SU-DHL-6 (cell line): ENCODE results near the gene ZNF514.

Experiments used
- H2AFZ ChIP-seq: fragments of 200-600 bp; sonication (generic); 2 replicates; pipeline ENCODE4 v1.6.1; 2014; ENCODE audit warnings: low read depth, mild to moderate bottlenecking, moderate library complexity, mixed read lengths, antibody characterized with exemption, low read length; ENCODE audit not compliant: severe bottlenecking
- H3F3A ChIP-seq: fragments of 200-600 bp; shearing (Covaris generic); 2 replicates; pipeline ENCODE4 v1.6.0; 2016; ENCODE audit warnings: antibody characterized with exemption, mild to moderate bottlenecking; ENCODE audit not compliant: insufficient read depth
- H3K27ac ChIP-seq: fragments of 200-600 bp; sonication (generic); 2 replicates; pipeline ENCODE4 v1.5.1; 2016; ENCODE audit warnings: low read depth, mild to moderate bottlenecking, low read length, moderate library complexity, mixed read lengths
- H3K27me3 ChIP-seq: fragments of 200-600 bp; sonication (generic), shearing (Covaris generic); 2 replicates; pipeline ENCODE4 v1.6.0; 2014; ENCODE audit warnings: mild to moderate bottlenecking, low read length
- H3K36me3 ChIP-seq: fragments of 200-600 bp; sonication (generic); 2 replicates; pipeline ENCODE4 v1.6.1; 2014; ENCODE audit warnings: mild to moderate bottlenecking, low read length, mixed read lengths
- H3K4me2 ChIP-seq: fragments of 300-600, 200-600 bp; shearing (Covaris generic), sonication (generic); 2 replicates; pipeline ENCODE4 v1.6.0; 2014; ENCODE audit warnings: low read length, low read depth, mild to moderate bottlenecking; ENCODE audit not compliant: poor library complexity, severe bottlenecking
- H3K4me3 ChIP-seq: fragments of 200-600 bp; sonication (generic); 2 replicates; pipeline ENCODE4 v1.5.1; 2014; ENCODE audit warnings: antibody characterized with exemption, low read length, mild to moderate bottlenecking, mixed read lengths; ENCODE audit not compliant: insufficient read depth, poor library complexity, severe bottlenecking
- H3K79me2 ChIP-seq: fragments of 200-600 bp; sonication (generic); 2 replicates; pipeline ENCODE4 v1.6.1; 2014; ENCODE audit warnings: mild to moderate bottlenecking, low read length, moderate library complexity; ENCODE audit not compliant: insufficient read depth
- H3K9ac ChIP-seq: fragments of 200-600 bp; sonication (generic); 2 replicates; pipeline ENCODE4 v1.7.0; 2014; ENCODE audit warnings: mild to moderate bottlenecking, low read length
- H3K9me2 ChIP-seq: fragments of 200-600 bp; sonication (generic); replicated peaks from 2 replicates; pipeline ENCODE4 v1.6.1; 2014; ENCODE audit warnings: low read length; ENCODE audit not compliant: insufficient read depth
- H3K9me3 ChIP-seq: fragments of 200-600 bp; sonication (generic); 2 replicates; pipeline ENCODE4 v1.6.1; 2014; ENCODE audit warnings: low read length, mixed read lengths; ENCODE audit not compliant: insufficient read depth
- H4K20me1 ChIP-seq: fragments of 200-600 bp; sonication (generic); 2 replicates; pipeline ENCODE4 v1.6.1; 2014; ENCODE audit warnings: low read depth, mild to moderate bottlenecking, antibody characterized with exemption, low read length, moderate library complexity, mixed read lengths
- EZH2phosphoT487 ChIP-seq: fragments of 200-600 bp; sonication (generic), shearing (Covaris generic); conservative IDR thresholded peaks from 2 replicates; pipeline ENCODE4 v1.6.1; 2018; ENCODE audit warnings: mild to moderate bottlenecking, antibody characterized with exemption, low read length, moderate library complexity, mixed read lengths
- TF ChIP-seq, protein P1 (sequence below): fragments of 200-600 bp; sonication (generic); IDR thresholded peaks from one replicate; pipeline ENCODE4 v1.5.1; 2017; ENCODE audit warnings: antibody characterized with exemption, mild to moderate bottlenecking, low read length, moderate library complexity; ENCODE audit not compliant: insufficient read depth, poor library complexity, severe bottlenecking

ZNF514 gene

DNA sequence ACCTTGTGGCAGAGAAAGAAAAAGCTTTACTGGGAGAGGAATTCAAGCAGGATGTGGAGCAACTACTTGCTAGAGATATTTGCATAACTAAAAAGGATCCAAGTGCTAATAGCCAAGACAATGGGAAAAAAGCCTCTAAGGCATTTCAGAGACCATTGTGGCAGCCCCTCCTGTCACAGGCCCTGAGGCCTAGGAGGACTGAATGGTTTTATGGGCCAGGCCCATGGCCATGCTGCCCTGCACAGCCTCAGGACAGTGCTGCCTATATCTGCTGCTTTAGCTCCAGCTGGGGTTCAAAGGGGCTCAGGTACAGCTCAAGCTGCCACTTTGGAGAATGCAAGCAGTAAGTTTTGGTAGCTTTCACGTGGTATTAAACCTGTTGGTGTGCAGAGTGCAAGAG is 20.9 kb downstream of the ZNF514 start:
- TF ChIP-seq EZH2phosphoT487: no peak
- TF ChIP-seq, protein P1, sequence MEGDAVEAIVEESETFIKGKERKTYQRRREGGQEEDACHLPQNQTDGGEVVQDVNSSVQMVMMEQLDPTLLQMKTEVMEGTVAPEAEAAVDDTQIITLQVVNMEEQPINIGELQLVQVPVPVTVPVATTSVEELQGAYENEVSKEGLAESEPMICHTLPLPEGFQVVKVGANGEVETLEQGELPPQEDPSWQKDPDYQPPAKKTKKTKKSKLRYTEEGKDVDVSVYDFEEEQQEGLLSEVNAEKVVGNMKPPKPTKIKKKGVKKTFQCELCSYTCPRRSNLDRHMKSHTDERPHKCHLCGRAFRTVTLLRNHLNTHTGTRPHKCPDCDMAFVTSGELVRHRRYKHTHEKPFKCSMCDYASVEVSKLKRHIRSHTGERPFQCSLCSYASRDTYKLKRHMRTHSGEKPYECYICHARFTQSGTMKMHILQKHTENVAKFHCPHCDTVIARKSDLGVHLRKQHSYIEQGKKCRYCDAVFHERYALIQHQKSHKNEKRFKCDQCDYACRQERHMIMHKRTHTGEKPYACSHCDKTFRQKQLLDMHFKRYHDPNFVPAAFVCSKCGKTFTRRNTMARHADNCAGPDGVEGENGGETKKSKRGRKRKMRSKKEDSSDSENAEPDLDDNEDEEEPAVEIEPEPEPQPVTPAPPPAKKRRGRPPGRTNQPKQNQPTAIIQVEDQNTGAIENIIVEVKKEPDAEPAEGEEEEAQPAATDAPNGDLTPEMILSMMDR: no peak
- H3K27ac ChIP-seq: no peak overlapping the region
- no peaks in the 10 kb centered on the region for H3K9me2 ChIP-seq
- H3K9me3 ChIP-seq: peaks cover 14% of the 10 kb centered on the region; the same call in 1 of the 2 replicates
- H3K4me2 ChIP-seq: no peak overlapping the region
- H2AFZ ChIP-seq: no peak overlapping the region
- no peaks in the 10 kb centered on the region for H3K79me2 ChIP-seq
- H3K36me3 ChIP-seq: no peaks in the 10 kb centered on the region
- H3K27me3 ChIP-seq: no peaks in the 10 kb centered on the region
- H3K4me3 ChIP-seq: no peak overlapping the region
- H4K20me1 ChIP-seq: no peaks in the 10 kb centered on the region
- no peak overlapping the region for H3K9ac ChIP-seq
- no peaks in the 10 kb centered on the region for H3F3A ChIP-seq

DNA sequence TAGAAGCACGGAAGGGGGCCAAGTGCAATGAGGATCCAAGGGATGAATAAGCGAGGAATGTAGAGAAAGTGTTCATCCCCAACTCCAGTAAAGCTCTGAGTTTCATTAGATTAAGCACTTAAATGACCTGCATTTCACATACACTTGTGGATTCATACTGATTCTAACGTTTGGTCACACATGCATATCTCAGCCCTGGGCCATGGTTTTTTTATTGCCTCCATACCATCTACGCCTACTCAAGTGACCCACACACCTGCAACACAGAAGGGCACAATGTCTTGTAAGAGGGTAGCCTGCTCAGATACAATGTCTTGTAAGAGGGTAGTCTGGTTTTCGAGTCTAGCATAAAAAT is 37.5 kb downstream of the ZNF514 start:
- Histone ChIP-seq H3K4me2 (peak overlapping the region; percentile 64), H3K9me2 (no peaks in the 10 kb centered on the region), H3K27ac (no peak overlapping the region), H3K27me3 (no peaks in the 10 kb centered on the region), H2AFZ (peak overlapping the region; percentile 76), H3K9me3 (no peaks in the 10 kb centered on the region), H3F3A (no peaks in the 10 kb centered on the region), H3K79me2 (peaks cover 39% of the 10 kb centered on the region), H3K36me3 (no peaks in the 10 kb centered on the region), H3K9ac (peak overlapping the region; percentile 86), H4K20me1 (no peaks in the 10 kb centered on the region), H3K4me3 (peak overlapping the region; percentile 70)
- no peak for TF ChIP-seq EZH2phosphoT487
- TF ChIP-seq, protein P1: no peak

DNA sequence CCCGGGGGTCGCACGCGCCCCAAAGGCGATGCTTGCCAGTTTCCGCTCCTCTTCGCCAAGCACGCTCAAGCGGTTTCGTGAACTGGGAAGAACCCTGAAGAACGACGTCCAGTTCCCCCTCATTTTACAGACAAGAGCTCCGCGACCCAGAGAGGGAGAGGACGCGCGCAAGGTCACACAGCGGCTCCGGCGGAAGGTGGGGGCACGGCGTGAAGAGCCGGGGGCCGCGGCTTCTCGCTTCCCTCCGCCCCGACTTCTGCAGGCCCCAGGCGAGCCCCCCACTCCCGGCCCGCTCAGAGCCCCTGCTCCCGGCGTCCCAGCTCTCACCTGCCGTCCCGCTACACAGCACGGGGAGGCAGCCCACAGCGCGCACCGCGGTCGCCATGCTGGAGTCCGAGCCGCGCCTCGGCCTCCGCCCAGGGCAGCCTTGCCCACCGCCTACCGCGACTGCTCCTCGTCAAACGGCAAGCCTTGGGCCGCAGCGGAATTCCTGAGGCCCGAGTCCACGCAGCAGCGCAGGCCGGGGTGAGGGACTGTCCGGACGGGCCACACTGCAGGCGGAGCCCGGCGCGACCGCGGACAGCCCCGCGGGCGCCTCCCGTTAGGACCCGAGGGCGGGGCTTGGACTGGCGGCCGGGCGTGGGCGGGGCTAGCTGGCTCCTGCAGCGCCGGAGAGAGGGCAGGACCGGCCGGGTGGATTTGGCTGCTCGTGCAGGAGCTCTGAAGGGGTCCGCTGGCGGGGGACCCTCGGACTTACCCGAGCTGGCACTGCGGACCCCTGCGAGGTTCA is 38.0 kb downstream of the ZNF514 start, which contains the start of gene MRPS5:
TSS of gene MRPS5 (minus strand) at position 402 of the 790 bp plus-strand sequence. CDS start at position 385, 17 bp downstream.
- TF ChIP-seq EZH2phosphoT487: no peak
- TF ChIP-seq, protein P1: no peak
- Histone ChIP-seq H3K27me3 (no peaks in the 10 kb centered on the region), H2AFZ (peak within 1 kb of the TSS; percentile 76), H3K4me2 (peak within 1 kb of the TSS; percentile 64), H3K9me2 (no peaks in the 10 kb centered on the region), H3F3A (no peaks in the 10 kb centered on the region), H3K79me2 (peaks cover 39% of the 10 kb centered on the region), H4K20me1 (no peaks in the 10 kb centered on the region), H3K4me3 (peak within 1 kb of the TSS; percentile 70), H3K36me3 (no peaks in the 10 kb centered on the region), H3K9me3 (no peaks in the 10 kb centered on the region), H3K27ac (peak within 1 kb of the TSS; percentile 65), H3K9ac (peak within 1 kb of the TSS; percentile 86)
